ENCODE data around the gene GALNT14.

The GALNT14 gene

GRCh38 chr2:31142110-31142509, 3.9 kb upstream of the GALNT14 start:
- no peak for TF ChIP-seq GATA2 (IDR thresholded peaks at IDR 0.05; ENCODE audit: low read depth, low read length)
- TF ChIP-seq GATA3 (IDR thresholded peaks at IDR 0.05; ENCODE audit: low read depth, low read length) = no peak

- TF ChIP-seq GATA2 (IDR thresholded peaks at IDR 0.05; ENCODE audit: low read depth, low read length) (no peak), GATA3 (IDR thresholded peaks at IDR 0.05; ENCODE audit: low read depth, low read length) (no peak)
Measured at GRCh38 chr2:31141443-31142085, 3.3 kb upstream of the GALNT14 start.

- TF ChIP-seq GATA2 (IDR thresholded peaks at IDR 0.05; ENCODE audit: low read depth, low read length) (no peak), GATA3 (IDR thresholded peaks at IDR 0.05; ENCODE audit: low read depth, low read length) (no peak)
Measured at GRCh38 chr2:31140151-31140550, 1.9 kb upstream of the GALNT14 start.

GRCh38 chr2:31139671-31140070, 1.4 kb upstream of the GALNT14 start:
- TF ChIP-seq GATA3 (IDR thresholded peaks at IDR 0.05; ENCODE audit: low read depth, low read length) (no peak), GATA2 (IDR thresholded peaks at IDR 0.05; ENCODE audit: low read depth, low read length) (no peak)

GRCh38 chr2:31137211-31138036, 816 bp downstream of the GALNT14 start:
- TF ChIP-seq GATA2 (IDR thresholded peaks at IDR 0.05; ENCODE audit: low read depth, low read length) (no peak), GATA3 (IDR thresholded peaks at IDR 0.05; ENCODE audit: low read depth, low read length) (no peak)

GRCh38 chr2:31136732-31137131, 1.5 kb downstream of the GALNT14 start:
- TF ChIP-seq GATA3 (IDR thresholded peaks at IDR 0.05; ENCODE audit: low read depth, low read length) = no peak
- no peak for TF ChIP-seq GATA2 (IDR thresholded peaks at IDR 0.05; ENCODE audit: low read depth, low read length)

- TF ChIP-seq GATA2 (IDR thresholded peaks at IDR 0.05; ENCODE audit: low read depth, low read length) (no peak), GATA3 (IDR thresholded peaks at IDR 0.05; ENCODE audit: low read depth, low read length) (no peak)
Measured at GRCh38 chr2:31136000-31136399, 2.2 kb downstream of the GALNT14 start.

- no peak for TF ChIP-seq GATA2 (IDR thresholded peaks at IDR 0.05; ENCODE audit: low read depth, low read length)
- no peak for TF ChIP-seq GATA3 (IDR thresholded peaks at IDR 0.05; ENCODE audit: low read depth, low read length)
Measured at GRCh38 chr2:31134480-31134879, 3.8 kb downstream of the GALNT14 start.

GRCh38 chr2:31132786-31133185, 5.5 kb downstream of the GALNT14 start:
- TF ChIP-seq GATA3 (IDR thresholded peaks at IDR 0.05; ENCODE audit: low read depth, low read length) = no peak
- TF ChIP-seq GATA2 (IDR thresholded peaks at IDR 0.05; ENCODE audit: low read depth, low read length) = no peak

- TF ChIP-seq GATA2 (IDR thresholded peaks at IDR 0.05; ENCODE audit: low read depth, low read length) (no peak), GATA3 (IDR thresholded peaks at IDR 0.05; ENCODE audit: low read depth, low read length) (no peak)
Measured at GRCh38 chr2:31131871-31132270, 6.4 kb downstream of the GALNT14 start.

- TF ChIP-seq GATA3 (IDR thresholded peaks at IDR 0.05; ENCODE audit: low read depth, low read length) (no peak), GATA2 (IDR thresholded peaks at IDR 0.05; ENCODE audit: low read depth, low read length) (no peak)
Measured at GRCh38 chr2:31129375-31130171, 8.7 kb downstream of the GALNT14 start.

GRCh38 chr2:31127931-31128330, 10.3 kb downstream of the GALNT14 start:
- TF ChIP-seq GATA2 (IDR thresholded peaks at IDR 0.05; ENCODE audit: low read depth, low read length) = no peak
- no peak for TF ChIP-seq GATA3 (IDR thresholded peaks at IDR 0.05; ENCODE audit: low read depth, low read length)

GRCh38 chr2:31125918-31126695, 12.1 kb downstream of the GALNT14 start:
- TF ChIP-seq GATA3 (IDR thresholded peaks at IDR 0.05; ENCODE audit: low read depth, low read length) = no peak
- no peak for TF ChIP-seq GATA2 (IDR thresholded peaks at IDR 0.05; ENCODE audit: low read depth, low read length)

GRCh38 chr2:31124904-31125303, 13.3 kb downstream of the GALNT14 start:
- no peak for TF ChIP-seq GATA3 (IDR thresholded peaks at IDR 0.05; ENCODE audit: low read depth, low read length)
- no peak for TF ChIP-seq GATA2 (IDR thresholded peaks at IDR 0.05; ENCODE audit: low read depth, low read length)
